Parathyroid adenoma (tissue), 2 donors: ENCODE measurements around the gene STAC2.

Experiments
- H2AFZ ChIP-seq: fragments of 300-600 bp; sonication (generic); one replicate; pipeline ENCODE4 v1.7.0; 2017; ENCODE audit warnings: antibody characterized with exemption, mild to moderate bottlenecking
- H3K27ac ChIP-seq: fragments of 300-600 bp; sonication (generic); one replicate; pipeline ENCODE4 v1.7.0; 2017
- H3K27me3 ChIP-seq: fragments of 300-600 bp; sonication (generic); one replicate; pipeline ENCODE4 v1.7.0; 2017; ENCODE audit warnings: low read length; ENCODE audit not compliant: control insufficient read depth, insufficient read depth
- H3K36me3 ChIP-seq: fragments of 300-600 bp; sonication (generic); one replicate; pipeline ENCODE4 v1.7.0; 2017; ENCODE audit warnings: low read length; ENCODE audit not compliant: control insufficient read depth, insufficient read depth
- H3K4me1 ChIP-seq: fragments of 300-600 bp; sonication (generic); one replicate; pipeline ENCODE4 v1.7.0; 2017; ENCODE audit warnings: control low read depth
- H3K4me2 ChIP-seq: fragments of 300-600 bp; sonication (generic); one replicate; pipeline ENCODE4 v1.7.0; 2017; ENCODE audit warnings: low read length
- H3K4me3 ChIP-seq: fragments of 300-600 bp; sonication (generic); one replicate; pipeline ENCODE4 v1.7.0; 2017; ENCODE audit warnings: low read depth, low read length
- H3K79me2 ChIP-seq: fragments of 300-600 bp; sonication (generic); one replicate; pipeline ENCODE4 v1.7.0; 2017; ENCODE audit warnings: control low read depth
- H3K9ac ChIP-seq: fragments of 300-600 bp; sonication (generic); one replicate; pipeline ENCODE4 v1.7.0; 2017; ENCODE audit warnings: mild to moderate bottlenecking
- H3K9me3 ChIP-seq: fragments of 300-600 bp; sonication (generic); one replicate; pipeline ENCODE4 v1.7.0; 2017; ENCODE audit warnings: low read length; ENCODE audit not compliant: control insufficient read depth
- CTCF ChIP-seq: fragments of 300-600 bp; sonication (generic); IDR thresholded peaks from one replicate; pipeline ENCODE4 v1.7.0; 2017; ENCODE audit warnings: antibody characterized with exemption, mild to moderate bottlenecking
- donor health status: primary hyperparathyroidism.

Gene STAC2

GRCh38 chr17:39239640-39240314, 14.0 kb upstream of the STAC2 start:
- H3K4me2 ChIP-seq = no peak overlapping the region
- peak; percentile 52 for TF ChIP-seq CTCF
- no peak overlapping the region for H3K4me3 ChIP-seq
- H3K27me3 ChIP-seq = no peaks in the 10 kb centered on the region
- no peaks in the 10 kb centered on the region for H3K9me3 ChIP-seq
- no peak overlapping the region for H3K27ac ChIP-seq
- no peaks in the 10 kb centered on the region for H3K4me1 ChIP-seq
- H2AFZ ChIP-seq = no peak overlapping the region
- no peak overlapping the region for H3K9ac ChIP-seq
- no peaks in the 10 kb centered on the region for H3K36me3 ChIP-seq
- no peaks in the 10 kb centered on the region for H3K79me2 ChIP-seq

DNA sequence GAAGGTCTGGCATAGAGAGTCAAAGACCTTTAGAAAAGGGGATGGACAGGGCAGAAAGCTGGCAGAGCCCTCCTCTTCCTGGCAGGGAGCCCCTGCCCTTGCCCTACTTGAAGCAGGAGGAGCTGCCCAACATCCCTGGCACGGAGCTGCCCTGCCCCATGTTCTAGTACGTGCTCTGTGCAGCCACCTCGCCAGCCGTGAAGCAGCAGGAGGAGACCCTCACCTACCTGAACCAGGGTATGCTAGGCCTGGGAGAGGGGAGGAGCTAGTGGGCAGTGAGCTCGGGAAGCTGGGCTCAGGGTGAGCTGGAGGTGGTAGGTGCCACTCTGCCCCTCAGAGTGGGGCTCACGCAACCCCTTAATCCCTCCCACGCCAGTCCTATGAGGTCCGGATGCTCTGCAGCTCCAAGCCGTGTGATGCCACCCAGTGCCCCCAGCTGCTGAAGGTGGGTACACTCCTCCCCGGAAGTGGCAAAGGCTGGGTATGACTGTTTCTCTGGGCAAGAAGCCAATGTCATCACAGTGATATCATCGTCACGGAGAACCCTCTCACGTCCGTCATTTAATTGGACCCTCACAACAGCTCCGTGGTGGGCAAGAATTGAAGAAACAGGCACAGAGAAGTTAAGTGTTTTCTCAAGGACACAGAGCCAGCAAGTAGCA, 12.7 kb upstream of the STAC2 start:
- Histone ChIP-seq H3K27me3 (no peaks in the 10 kb centered on the region), H3K4me3 (no peak overlapping the region), H3K79me2 (no peaks in the 10 kb centered on the region), H3K36me3 (no peaks in the 10 kb centered on the region), H3K27ac (no peak overlapping the region), H3K4me1 (no peaks in the 10 kb centered on the region), H3K9me3 (no peaks in the 10 kb centered on the region), H2AFZ (no peak overlapping the region), H3K9ac (no peak overlapping the region), H3K4me2 (no peak overlapping the region)
- no peak for TF ChIP-seq CTCF

DNA sequence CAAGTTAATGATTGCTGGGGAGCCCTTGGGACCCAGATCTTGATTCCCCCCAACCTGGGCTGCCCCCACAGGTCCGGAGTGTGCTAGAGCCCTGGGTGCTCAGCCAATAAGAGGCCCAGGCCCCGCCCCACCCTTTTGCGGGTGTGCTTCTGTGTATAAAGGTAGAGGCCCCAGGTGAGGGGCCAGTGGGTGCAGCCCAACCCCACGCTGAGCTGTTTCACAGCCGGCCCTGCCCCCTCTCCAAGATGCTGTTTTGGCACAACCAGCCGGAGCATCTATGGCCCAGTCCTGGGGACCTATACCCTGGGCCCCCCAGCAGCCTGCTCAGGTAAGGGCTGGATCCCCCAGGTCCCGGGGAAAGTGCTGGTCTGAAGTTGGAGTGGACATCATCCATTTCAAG, 11.8 kb upstream of the STAC2 start:
- H3K9me3 ChIP-seq = no peaks in the 10 kb centered on the region
- H3K27ac ChIP-seq = no peak overlapping the region
- H3K36me3 ChIP-seq = no peaks in the 10 kb centered on the region
- no peak overlapping the region for H3K4me3 ChIP-seq
- no peaks in the 10 kb centered on the region for H3K79me2 ChIP-seq
- no peak overlapping the region for H2AFZ ChIP-seq
- no peaks in the 10 kb centered on the region for H3K27me3 ChIP-seq
- TF ChIP-seq CTCF = no peak
- H3K4me2 ChIP-seq = no peak overlapping the region
- H3K4me1 ChIP-seq = no peaks in the 10 kb centered on the region
- H3K9ac ChIP-seq = no peak overlapping the region

- Histone ChIP-seq H3K4me3 (no peak overlapping the region), H2AFZ (no peak overlapping the region), H3K27ac (no peak overlapping the region), H3K4me2 (no peak overlapping the region), H3K9ac (no peak overlapping the region), H3K36me3 (no peaks in the 10 kb centered on the region), H3K4me1 (no peaks in the 10 kb centered on the region), H3K27me3 (no peaks in the 10 kb centered on the region), H3K9me3 (no peaks in the 10 kb centered on the region), H3K79me2 (no peaks in the 10 kb centered on the region)
- no peak for TF ChIP-seq CTCF
Observed at GRCh38 chr17:39236981-39237441, 11.3 kb upstream of the STAC2 start.
